Measurements from ENCODE around the gene KTN1. TPM values are rescaled to one million over a fixed set of nuclear protein-coding genes. Genes with fewer than 3 reads are reported as not detected.

KTN1 gene
- total RNA-seq, 1 donor from 2014 or later, result 179 TPM

- Histone ChIP-seq H3K4me1 (no peaks in the 10 kb centered on the region), H3K4me3 (no peak overlapping the region), H3K36me3 (no peaks in the 10 kb centered on the region), H3K27me3 (no peaks in the 10 kb centered on the region), H3K27ac (no peak overlapping the region), H3K9me3 (no peaks in the 10 kb centered on the region)
- TF ChIP-seq CTCF (IDR thresholded peaks at IDR 0.05), result no peak
- ATAC-seq, result no peak
- no peak for DNase-seq
- intact Hi-C loops (cut with DNase I), result no loop called here
Observed at GRCh38 chr14:55730592-55731310, 150.7 kb downstream of the KTN1 start.

GRCh38 chr14:55731311-55731872, 151.4 kb downstream of the KTN1 start:
- intact Hi-C loops (cut with DNase I), result no loop called here
- DNase-seq (no peak), ATAC-seq (no peak)
- no peaks in the 10 kb centered on the region for H3K4me1 ChIP-seq
- no peaks in the 10 kb centered on the region for H3K27me3 ChIP-seq
- H3K9me3 ChIP-seq, result no peaks in the 10 kb centered on the region
- no peak for TF ChIP-seq CTCF (IDR thresholded peaks at IDR 0.05)
- H3K27ac ChIP-seq, result no peak overlapping the region
- H3K36me3 ChIP-seq, result no peaks in the 10 kb centered on the region
- no peak overlapping the region for H3K4me3 ChIP-seq

GRCh38 chr14:55731881-55732498, 152.0 kb downstream of the KTN1 start:
- H3K4me3 ChIP-seq, result no peak overlapping the region
- DNase-seq (no peak), ATAC-seq (peak; percentile 59)
- no peaks in the 10 kb centered on the region for H3K9me3 ChIP-seq
- peak; percentile 72 for TF ChIP-seq CTCF (IDR thresholded peaks at IDR 0.05)
- no peaks in the 10 kb centered on the region for H3K36me3 ChIP-seq
- no peaks in the 10 kb centered on the region for H3K27me3 ChIP-seq
- intact Hi-C loops (cut with DNase I), result no loop called here
- no peak overlapping the region for H3K27ac ChIP-seq
- H3K4me1 ChIP-seq, result no peaks in the 10 kb centered on the region

GRCh38 chr14:55733599-55733998, 153.6 kb downstream of the KTN1 start:
- no peaks in the 10 kb centered on the region for H3K4me1 ChIP-seq
- H3K4me3 ChIP-seq, result no peak overlapping the region
- DNase-seq, result no peak
- TF ChIP-seq CTCF (IDR thresholded peaks at IDR 0.05), result no peak
- no peak overlapping the region for H3K27ac ChIP-seq
- H3K36me3 ChIP-seq, result no peaks in the 10 kb centered on the region
- H3K27me3 ChIP-seq, result no peaks in the 10 kb centered on the region
- H3K9me3 ChIP-seq, result no peaks in the 10 kb centered on the region
- no peak for ATAC-seq
- intact Hi-C loops (cut with DNase I), result no loop called here

Other genes starting within 250 kb of the KTN1 start
- 10.3 TPM for gene ATG14, start 168.4 kb upstream of the KTN1 start, total RNA-seq
- gene TBPL2, start 139.6 kb upstream of the KTN1 start, total RNA-seq, result not detected

Measured in upper lobe of right lung (tissue), 1 donor.